Activated T-cell treated with anti-CD3 and anti-CD28 coated beads for 48 hours (primary cell): ENCODE results near the gene KLF15.

Experiments
- DNase-seq: peaks from one replicate; pipeline ENCODE4 v3.0.0-alpha.2; 2020; ENCODE audit warnings: low read depth

The KLF15 gene

DNA sequence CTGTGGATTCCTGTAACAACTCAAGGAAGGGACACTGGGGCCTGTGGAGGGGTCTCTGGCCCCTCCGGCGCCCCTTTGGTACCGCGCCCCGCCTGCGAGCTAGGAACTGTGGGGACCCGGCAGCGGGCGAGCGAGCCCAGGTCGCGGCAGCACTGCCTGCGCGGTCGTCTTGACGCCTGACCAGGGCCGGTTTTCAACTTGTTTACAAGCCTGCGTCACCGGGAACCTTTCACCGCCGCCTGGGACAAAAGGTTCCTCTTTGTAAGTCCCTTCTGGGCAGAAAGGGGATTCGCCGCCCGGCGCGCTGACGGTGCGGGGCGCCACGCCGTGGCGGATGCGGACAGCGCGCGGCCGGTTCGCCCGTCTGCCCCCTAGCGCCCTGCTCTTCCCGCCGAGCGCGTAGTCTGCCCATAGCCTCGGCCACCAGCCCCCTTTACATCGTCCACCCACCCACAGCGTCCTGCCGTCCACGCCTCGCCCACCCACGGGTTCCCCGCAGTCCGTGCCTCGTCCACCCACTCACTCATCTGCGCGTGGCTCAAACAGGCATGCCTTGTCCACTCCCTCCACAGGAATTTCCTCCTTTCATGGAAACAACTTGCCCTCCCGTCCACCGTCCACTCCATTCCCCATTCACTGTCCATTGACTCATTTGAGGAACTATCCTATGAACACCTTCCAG, 32.0 kb upstream of the KLF15 start:
- DNase-seq: peak; percentile 54

GRCh38 chr3:126381966-126382365, 24.8 kb upstream of the KLF15 start:
- DNase-seq: no peak

DNA sequence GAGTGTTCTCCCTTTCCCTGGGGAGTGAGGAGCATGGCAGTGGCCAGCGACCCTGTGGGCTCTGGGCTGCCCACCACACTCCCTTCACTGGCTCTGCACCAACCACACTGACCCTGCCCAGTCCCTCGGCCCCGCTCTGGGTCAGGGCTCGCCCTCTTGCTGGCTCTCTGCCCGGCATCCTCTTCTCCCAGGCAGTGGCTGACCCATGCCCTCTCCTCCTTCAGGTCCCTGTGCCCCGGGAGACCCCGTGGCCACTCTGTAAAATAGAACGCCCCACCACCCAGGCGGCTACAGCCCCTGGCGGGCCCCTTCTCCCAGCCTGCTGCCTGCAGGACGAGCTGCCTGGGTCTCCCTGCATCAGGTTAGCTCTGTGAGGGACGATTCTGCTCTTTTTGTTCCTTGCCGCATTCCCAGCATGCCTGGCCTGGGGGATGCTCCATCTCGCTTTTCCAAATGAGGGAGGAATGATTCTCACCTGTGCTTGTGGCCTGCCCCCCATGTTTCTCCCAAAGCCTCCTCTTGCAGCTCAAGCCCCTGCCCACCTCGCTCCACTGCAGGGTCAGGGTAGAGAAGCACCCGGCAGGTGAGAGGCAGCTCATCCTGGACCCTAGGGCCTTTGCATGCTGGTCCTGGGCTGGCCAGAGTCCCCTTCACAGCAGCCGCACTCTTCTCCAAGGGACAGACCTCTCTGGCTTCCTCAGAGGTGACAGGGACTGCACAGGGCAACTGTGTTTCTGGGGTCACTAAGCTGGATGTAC, 23.0 kb upstream of the KLF15 start:
- DNase-seq: no peak

DNA sequence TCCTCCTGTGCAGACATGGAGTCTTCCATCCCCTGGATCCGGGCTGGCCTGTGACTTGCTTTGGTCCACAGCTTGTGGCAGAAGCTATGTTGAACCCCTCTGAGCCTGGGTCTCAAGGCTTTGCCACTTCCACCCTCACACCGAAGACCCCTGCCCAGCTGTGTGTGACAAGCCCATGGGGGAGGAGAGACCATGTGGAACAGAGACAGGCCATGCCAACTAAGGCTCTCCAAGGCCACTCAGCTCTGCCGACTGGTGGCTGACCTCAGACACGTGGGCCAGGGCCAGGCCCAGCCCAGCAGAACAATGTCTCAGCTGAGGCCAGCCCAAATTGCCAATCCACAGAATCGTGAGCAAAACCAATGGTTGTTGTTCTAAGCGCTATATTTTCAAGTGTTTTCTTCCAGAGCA, 21.1 kb upstream of the KLF15 start:
- DNase-seq: no peak

DNA sequence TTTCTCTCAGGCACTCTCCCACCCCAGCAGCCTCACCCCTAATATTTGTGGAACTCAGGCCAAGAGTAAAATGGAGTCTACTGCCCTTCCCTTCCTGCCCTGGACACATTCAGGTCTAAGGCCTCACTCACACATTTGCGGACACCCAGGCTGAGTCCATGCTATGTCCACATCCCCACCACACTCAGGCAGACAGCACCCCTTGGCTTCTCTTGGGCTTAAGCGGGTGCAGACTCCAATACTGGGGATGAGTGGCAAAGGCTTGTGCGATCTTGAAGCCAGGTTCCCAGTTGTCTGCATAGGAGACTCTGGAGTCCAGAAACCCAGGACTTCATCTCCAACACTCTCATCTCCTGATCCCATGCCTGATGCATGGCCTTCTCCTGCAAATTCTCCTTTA, 20.0 kb upstream of the KLF15 start:
- DNase-seq: no peak

DNA sequence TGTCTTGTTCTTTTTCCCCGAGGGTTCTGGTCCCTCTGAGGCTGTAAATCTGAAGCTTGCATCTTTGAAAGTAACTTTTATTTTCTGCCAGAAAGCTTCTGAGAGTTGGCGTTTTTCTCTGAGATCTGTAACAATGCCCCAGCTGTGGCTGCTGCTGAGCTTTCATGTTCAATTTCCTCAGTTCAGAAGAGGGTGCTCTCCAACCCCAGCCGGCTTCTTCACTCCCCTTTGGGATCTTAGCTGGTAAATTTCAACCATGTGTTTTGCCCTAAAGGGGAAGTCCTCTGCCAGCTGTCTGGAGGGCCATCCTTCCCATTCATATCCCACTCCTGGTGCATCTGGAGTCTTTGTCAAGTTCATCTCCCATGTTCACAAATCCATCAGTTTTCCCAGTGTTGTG, 19.2 kb upstream of the KLF15 start:
- DNase-seq: no peak

DNA sequence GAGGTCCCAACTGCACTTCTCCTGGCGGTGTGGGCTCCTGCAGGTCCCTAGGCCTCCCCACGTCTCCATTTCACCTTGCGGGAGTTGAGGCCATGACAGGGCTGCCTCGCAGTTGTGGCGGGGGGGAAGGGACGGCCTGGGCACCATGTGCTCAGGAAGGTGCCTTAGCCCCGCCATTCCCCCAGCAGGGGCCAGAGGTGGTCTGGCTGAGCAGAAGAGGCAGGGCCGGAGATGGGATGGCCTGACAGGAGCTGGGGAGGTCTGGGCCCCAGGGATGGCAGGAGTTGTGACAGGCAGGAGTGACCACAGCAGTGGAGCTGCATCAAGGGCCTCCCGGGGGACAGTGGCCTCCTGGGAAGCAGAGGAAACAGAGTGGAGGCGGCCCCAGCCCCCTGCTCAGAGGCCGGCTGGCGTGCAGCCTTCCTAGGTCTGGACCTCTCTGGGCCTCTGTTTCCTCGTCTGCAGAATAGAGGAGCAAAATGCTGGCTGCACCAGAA, 18.7 kb upstream of the KLF15 start:
- DNase-seq: no peak

GRCh38 chr3:126373682-126374601, 16.7 kb upstream of the KLF15 start:
- no peak for DNase-seq

- no peak for DNase-seq
Observed at GRCh38 chr3:126373146-126373613, 16.0 kb upstream of the KLF15 start.

DNA sequence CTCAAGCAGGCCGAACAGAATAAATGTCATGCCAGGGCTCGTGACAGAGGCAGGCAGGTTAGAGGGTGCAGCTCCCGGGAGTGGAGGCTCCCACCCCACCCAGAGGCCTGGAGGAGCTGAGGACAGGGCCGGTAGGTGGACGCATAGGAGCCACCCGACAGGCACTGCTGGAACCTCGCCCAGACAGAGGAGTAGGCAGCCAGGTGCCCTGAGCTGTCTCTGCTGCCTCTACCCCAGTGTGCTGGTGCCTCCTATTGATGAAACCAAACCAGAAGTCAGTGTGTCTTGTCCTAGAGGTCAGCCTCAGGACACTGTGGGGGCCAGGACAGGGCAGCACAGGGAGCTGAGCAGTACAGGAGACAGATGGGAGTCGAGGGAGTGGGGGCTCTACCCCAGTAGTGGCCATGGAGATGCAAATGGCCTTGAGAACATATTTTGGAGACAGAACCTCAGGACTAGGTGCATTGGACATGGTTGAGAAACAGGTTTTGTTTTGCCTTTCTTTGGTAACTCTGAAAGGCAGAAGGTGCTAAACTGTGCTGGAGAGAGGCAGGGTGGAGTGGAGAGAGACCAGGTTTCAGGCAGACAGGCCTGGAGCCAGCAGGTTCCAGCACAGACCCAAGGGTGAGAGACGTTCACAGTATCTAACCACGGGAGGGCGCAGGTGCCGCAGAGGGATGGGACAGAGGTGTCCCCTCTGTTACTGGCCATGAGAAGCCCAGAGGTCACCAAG, 15.4 kb upstream of the KLF15 start:
- no peak for DNase-seq

GRCh38 chr3:126371096-126371705, 14.0 kb upstream of the KLF15 start:
- DNase-seq: no peak

DNA sequence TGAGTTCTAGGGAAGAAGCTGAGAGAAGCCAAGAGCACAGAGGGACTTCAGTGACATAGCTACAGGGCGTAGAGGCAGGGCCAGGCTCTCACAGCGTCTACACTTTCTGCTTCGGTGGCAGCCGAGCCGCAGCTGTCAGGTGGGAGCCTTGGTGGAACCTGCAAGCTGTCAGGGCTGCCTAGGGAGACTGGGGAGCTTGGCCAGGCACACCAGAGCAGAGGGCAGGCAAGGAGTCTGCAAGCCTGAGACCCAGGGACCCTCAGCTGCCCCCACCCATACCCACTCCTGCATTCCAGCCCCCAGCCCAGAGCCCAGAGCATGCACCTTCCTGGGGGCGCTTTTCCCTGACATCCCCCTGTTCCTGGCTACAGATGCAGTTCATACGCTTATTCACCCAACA, 13.4 kb upstream of the KLF15 start:
- no peak for DNase-seq

DNA sequence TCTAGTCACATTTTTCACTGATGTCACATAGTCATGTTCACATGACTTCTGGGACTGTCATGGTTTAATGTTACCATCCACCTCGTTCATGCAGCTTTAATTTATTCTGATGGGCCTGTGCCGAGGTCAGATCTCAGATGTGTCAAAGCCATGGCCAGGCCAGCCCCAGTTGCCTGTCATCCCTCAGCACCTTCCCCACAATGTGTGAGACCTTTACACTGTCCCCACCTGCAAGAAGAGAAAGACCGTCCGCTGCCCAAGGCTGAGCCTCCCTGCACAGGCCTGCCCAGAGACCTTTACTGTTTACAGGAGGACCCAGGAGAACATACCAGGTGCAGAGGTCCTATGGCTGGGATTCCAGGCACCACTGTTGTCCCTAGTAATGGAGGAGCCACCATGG, 12.8 kb upstream of the KLF15 start:
- no peak for DNase-seq

GRCh38 chr3:126369490-126369889, 12.3 kb upstream of the KLF15 start:
- DNase-seq: no peak

GRCh38 chr3:126367316-126367805, 10.2 kb upstream of the KLF15 start:
- no peak for DNase-seq

- no peak for DNase-seq
Observed at GRCh38 chr3:126365351-126366277, 8.4 kb upstream of the KLF15 start.

GRCh38 chr3:126364731-126365301, 7.6 kb upstream of the KLF15 start:
- no peak for DNase-seq

DNA sequence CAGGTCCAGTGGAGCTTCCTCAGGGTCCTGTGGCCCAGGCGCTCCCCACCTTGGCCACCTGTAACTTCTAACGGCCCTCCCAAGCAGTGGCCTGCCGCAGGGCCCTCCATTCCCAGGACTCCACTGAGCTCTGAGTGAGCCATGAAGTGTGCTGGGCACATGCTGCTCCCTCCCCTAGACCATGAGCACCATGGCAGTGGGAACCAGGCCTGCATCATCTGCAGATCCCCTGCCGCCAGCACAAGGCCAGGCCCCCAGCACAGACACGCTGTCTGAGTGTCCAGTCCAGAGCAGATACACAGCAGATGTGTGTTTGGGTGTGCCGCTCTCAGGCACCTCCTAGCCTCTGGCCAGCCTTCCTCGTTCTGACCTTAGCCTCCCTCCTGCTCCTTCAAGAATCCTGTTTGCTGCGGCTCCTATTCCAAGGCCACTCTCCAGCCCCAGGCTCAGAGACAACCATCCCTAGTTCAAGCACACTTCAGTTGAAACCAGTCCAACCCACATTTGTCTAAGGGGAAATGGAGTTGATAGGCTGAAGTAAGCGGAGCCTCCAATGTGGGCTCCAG, 7.0 kb upstream of the KLF15 start:
- DNase-seq: no peak

DNA sequence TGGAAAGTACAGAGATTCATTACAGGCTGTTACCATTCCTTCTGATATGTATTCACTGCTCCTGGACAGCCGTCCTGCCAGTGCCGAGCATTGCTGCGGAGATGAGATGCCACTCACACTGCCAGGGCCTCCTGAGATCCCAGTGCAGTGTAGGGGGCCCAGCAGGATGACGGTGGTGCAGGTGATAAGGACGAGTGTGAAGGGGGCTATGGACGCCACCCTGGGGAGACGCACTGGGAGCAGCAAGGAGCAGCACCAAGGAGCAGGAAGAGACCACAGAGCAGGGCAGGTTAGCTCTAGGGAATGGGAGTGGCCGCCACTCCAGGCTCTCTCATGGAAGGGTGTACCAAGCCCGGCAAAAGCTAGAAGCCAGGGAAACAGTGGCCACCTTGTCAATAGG, 4.0 kb upstream of the KLF15 start:
- DNase-seq: no peak
